Measurements from ENCODE around the gene PTRHD1.
"Not testable (repeated sequence)": the region's sequence is repeated elsewhere in the genome, so short reads cannot be mapped to it uniquely, and the experiment has no call there.

PTRHD1 gene

GRCh38 chr2:24809316-24810007 is 16.3 kb upstream of the PTRHD1 start:
- no peak for DNase-seq (ENCODE audit: low read depth)

GRCh38 chr2:24806661-24807036 is 13.5 kb upstream of the PTRHD1 start:
- no peak for DNase-seq (ENCODE audit: low read depth)

GRCh38 chr2:24805811-24806660 is 12.8 kb upstream of the PTRHD1 start:
- not testable (repeated sequence) for DNase-seq (ENCODE audit: low read depth)

GRCh38 chr2:24800487-24800886 is 7.3 kb upstream of the PTRHD1 start:
- not testable (repeated sequence) for DNase-seq (ENCODE audit: low read depth)

- DNase-seq (ENCODE audit: low read depth): no peak
These were observed 4.5 kb upstream of the PTRHD1 start for GRCh38 chr2:24797644-24798043.

- no peak for DNase-seq (ENCODE audit: low read depth)
These were observed 707 bp upstream of the PTRHD1 start for GRCh38 chr2:24793761-24794435.

- no peak for DNase-seq (ENCODE audit: low read depth)
These were observed 683 bp downstream of the PTRHD1 start for GRCh38 chr2:24792542-24792873.

GRCh38 chr2:24791452-24791851 is 1.7 kb downstream of the PTRHD1 start:
- no peak for DNase-seq (ENCODE audit: low read depth)

GRCh38 chr2:24788816-24789215 is 4.4 kb downstream of the PTRHD1 start:
- no peak for DNase-seq (ENCODE audit: low read depth)

- DNase-seq (ENCODE audit: low read depth): no peak
These were observed 5.7 kb downstream of the PTRHD1 start for GRCh38 chr2:24787532-24787931.

- no peak for DNase-seq (ENCODE audit: low read depth)
These were observed 7.4 kb downstream of the PTRHD1 start for GRCh38 chr2:24785671-24786321.

GRCh38 chr2:24783641-24784040 is 9.6 kb downstream of the PTRHD1 start:
- no peak for DNase-seq (ENCODE audit: low read depth)

GRCh38 chr2:24779116-24779515 is 14.1 kb downstream of the PTRHD1 start:
- DNase-seq (ENCODE audit: low read depth): no peak

GRCh38 chr2:24774373-24774772 is 18.8 kb downstream of the PTRHD1 start:
- no peak for DNase-seq (ENCODE audit: low read depth)

- no peak for DNase-seq (ENCODE audit: low read depth)
These were observed 21.2 kb downstream of the PTRHD1 start for GRCh38 chr2:24771764-24772586.

GRCh38 chr2:24771061-24771460 is 22.1 kb downstream of the PTRHD1 start:
- DNase-seq (ENCODE audit: low read depth): no peak

GRCh38 chr2:24768601-24769000 is 24.6 kb downstream of the PTRHD1 start:
- DNase-seq (ENCODE audit: low read depth): no peak

- DNase-seq (ENCODE audit: low read depth): no peak
These were observed 25.2 kb downstream of the PTRHD1 start for GRCh38 chr2:24768013-24768412.

- DNase-seq (ENCODE audit: low read depth): no peak
These were observed 26.6 kb downstream of the PTRHD1 start for GRCh38 chr2:24766609-24767008.

- DNase-seq (ENCODE audit: low read depth): no peak
These were observed 29.3 kb downstream of the PTRHD1 start for GRCh38 chr2:24763843-24764242.

- DNase-seq (ENCODE audit: low read depth): no peak
These were observed 30.7 kb downstream of the PTRHD1 start for GRCh38 chr2:24762518-24762917.

GRCh38 chr2:24761866-24762265 is 31.3 kb downstream of the PTRHD1 start:
- no peak for DNase-seq (ENCODE audit: low read depth)

All from GM04503 (cell line).